ENCODE data around the gene PMM2.

DNA sequence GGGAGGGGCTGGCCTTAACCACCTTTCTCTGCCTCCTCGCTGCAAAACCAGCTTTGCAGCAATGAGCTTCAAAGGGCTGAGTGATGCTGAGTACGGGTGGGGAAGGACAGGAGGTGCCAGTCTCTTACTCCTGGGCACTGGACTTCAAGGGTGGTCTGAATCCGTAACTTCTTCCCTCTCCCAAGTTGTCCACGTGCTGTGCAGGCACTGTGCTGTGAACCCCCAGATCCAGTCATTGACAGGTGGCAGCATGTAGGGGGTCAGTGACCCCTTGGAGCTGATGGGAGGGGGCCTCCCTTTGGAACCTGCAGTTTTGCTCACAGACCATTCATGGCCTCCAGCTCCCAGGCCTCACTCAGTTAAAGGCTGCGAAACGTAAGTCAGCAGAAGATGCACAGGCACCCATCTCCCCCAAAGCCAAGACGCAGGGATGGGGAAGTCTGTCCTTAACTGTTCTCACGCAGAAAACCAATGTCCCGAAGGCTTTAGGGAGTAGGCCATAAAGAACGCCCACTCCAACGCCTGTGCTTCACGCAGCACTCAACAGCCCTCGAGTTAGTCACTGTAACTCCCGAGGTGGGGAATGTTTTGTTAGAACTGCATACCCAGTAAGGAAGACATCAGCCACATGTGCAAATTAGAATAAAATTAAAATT lies 92.4 kb downstream of the PMM2 start:
- TF ChIP-seq, protein P1, sequence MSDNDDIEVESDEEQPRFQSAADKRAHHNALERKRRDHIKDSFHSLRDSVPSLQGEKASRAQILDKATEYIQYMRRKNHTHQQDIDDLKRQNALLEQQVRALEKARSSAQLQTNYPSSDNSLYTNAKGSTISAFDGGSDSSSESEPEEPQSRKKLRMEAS (IDR thresholded peaks at IDR 0.05): no peak
- no peak for TF ChIP-seq SIN3A (IDR thresholded peaks at IDR 0.05; ENCODE audit: low read depth)
- TF ChIP-seq, protein P2, sequence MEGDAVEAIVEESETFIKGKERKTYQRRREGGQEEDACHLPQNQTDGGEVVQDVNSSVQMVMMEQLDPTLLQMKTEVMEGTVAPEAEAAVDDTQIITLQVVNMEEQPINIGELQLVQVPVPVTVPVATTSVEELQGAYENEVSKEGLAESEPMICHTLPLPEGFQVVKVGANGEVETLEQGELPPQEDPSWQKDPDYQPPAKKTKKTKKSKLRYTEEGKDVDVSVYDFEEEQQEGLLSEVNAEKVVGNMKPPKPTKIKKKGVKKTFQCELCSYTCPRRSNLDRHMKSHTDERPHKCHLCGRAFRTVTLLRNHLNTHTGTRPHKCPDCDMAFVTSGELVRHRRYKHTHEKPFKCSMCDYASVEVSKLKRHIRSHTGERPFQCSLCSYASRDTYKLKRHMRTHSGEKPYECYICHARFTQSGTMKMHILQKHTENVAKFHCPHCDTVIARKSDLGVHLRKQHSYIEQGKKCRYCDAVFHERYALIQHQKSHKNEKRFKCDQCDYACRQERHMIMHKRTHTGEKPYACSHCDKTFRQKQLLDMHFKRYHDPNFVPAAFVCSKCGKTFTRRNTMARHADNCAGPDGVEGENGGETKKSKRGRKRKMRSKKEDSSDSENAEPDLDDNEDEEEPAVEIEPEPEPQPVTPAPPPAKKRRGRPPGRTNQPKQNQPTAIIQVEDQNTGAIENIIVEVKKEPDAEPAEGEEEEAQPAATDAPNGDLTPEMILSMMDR (IDR thresholded peaks at IDR 0.05 in 2 of 3, conservative IDR thresholded peaks at IDR 0.05 in 1 of 3; ENCODE audit: borderline replicate concordance in 1 of 3, insufficient read depth in 1 of 3, low read depth in 2 of 3, low read length in 2 of 3): no peak
- TF ChIP-seq, protein P3, sequence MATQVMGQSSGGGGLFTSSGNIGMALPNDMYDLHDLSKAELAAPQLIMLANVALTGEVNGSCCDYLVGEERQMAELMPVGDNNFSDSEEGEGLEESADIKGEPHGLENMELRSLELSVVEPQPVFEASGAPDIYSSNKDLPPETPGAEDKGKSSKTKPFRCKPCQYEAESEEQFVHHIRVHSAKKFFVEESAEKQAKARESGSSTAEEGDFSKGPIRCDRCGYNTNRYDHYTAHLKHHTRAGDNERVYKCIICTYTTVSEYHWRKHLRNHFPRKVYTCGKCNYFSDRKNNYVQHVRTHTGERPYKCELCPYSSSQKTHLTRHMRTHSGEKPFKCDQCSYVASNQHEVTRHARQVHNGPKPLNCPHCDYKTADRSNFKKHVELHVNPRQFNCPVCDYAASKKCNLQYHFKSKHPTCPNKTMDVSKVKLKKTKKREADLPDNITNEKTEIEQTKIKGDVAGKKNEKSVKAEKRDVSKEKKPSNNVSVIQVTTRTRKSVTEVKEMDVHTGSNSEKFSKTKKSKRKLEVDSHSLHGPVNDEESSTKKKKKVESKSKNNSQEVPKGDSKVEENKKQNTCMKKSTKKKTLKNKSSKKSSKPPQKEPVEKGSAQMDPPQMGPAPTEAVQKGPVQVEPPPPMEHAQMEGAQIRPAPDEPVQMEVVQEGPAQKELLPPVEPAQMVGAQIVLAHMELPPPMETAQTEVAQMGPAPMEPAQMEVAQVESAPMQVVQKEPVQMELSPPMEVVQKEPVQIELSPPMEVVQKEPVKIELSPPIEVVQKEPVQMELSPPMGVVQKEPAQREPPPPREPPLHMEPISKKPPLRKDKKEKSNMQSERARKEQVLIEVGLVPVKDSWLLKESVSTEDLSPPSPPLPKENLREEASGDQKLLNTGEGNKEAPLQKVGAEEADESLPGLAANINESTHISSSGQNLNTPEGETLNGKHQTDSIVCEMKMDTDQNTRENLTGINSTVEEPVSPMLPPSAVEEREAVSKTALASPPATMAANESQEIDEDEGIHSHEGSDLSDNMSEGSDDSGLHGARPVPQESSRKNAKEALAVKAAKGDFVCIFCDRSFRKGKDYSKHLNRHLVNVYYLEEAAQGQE (IDR thresholded peaks at IDR 0.05; ENCODE audit: low read depth): no peak
- no peak for TF ChIP-seq FOSL1 (IDR thresholded peaks at IDR 0.05; ENCODE audit: low read depth)
- no peak for TF ChIP-seq JUND (IDR thresholded peaks at IDR 0.05)
- no peak for TF ChIP-seq POLR2A (IDR thresholded peaks at IDR 0.05; ENCODE audit: borderline replicate concordance, extremely low read depth, insufficient read depth, insufficient read length)
- no peak for TF ChIP-seq TCF7L2 (IDR thresholded peaks at IDR 0.05; ENCODE audit: borderline replicate concordance, extremely low read depth, insufficient read depth, insufficient read length)
- no peak for TF ChIP-seq EZH2 (IDR thresholded peaks at IDR 0.05)

Data from HCT116 (cell line).